Kidney (tissue), 14 donors: ENCODE measurements around the gene MGA. TPM values are rescaled to one million over a fixed set of nuclear protein-coding genes. Genes with fewer than 3 reads are reported as not detected.
A peak's percentile ranks its signal among the peaks of the same experiment; 100 is the strongest.

Experiments
- DNase-seq, 5 donors: peaks; one replicate each; pipeline ENCODE4 v3.0.0-alpha.2; 2013 to 2020
- FAIRE-seq: peaks from 2 replicates; lab custom pipeline; 2012; peaks lifted over from hg19 to GRCh38; lab: Jason Lieb, UNC
- H3K27ac ChIP-seq, 2 donors: one replicate each; pipeline ENCODE4 v1.7.0; 2013; ENCODE audit warnings: low read depth in 2 of 2, low read length in 2 of 2, inconsistent platforms in 1 of 2
- H3K27me3 ChIP-seq: one replicate; pipeline ENCODE4 v1.7.1; 2013; ENCODE audit warnings: low read length, inconsistent platforms; ENCODE audit not compliant: control insufficient read depth, insufficient read depth
- H3K36me3 ChIP-seq, 3 donors: one replicate each; pipeline versions ENCODE4 v1.7.0 to v1.7.1; 2013; ENCODE audit warnings: low read length in 3 of 3, control low read depth in 1 of 3, inconsistent platforms in 1 of 3; ENCODE audit not compliant: insufficient read depth in 3 of 3, control insufficient read depth in 2 of 3
- H3K4me1 ChIP-seq, 3 donors: one replicate each; pipeline versions ENCODE4 v1.7.0 to v1.7.1; 2013; ENCODE audit warnings: low read length in 3 of 3, inconsistent platforms in 1 of 3, low read depth in 1 of 3; ENCODE audit not compliant: control insufficient read depth in 2 of 3, insufficient read depth in 2 of 3
- H3K4me3 ChIP-seq, 3 donors: one replicate each; pipeline versions ENCODE4 v1.7.0 to v1.8.1; 2013; ENCODE audit warnings: low read length in 3 of 3, control low read depth in 1 of 3, inconsistent platforms in 1 of 3
- H3K9ac ChIP-seq, 3 donors: one replicate each; pipeline versions ENCODE4 v1.7.0 to v1.7.1; 2013; ENCODE audit warnings: low read length in 3 of 3, control low read depth in 1 of 3, inconsistent platforms in 1 of 3
- H3K9me3 ChIP-seq, 3 donors: one replicate each; pipeline versions ENCODE4 v1.7.0 to v1.7.1; 2013; ENCODE audit warnings: low read length in 3 of 3, control low read depth in 1 of 3, inconsistent platforms in 1 of 3; ENCODE audit not compliant: control insufficient read depth in 2 of 3, insufficient read depth in 1 of 3
- intact Hi-C: fragments of 100-400 bp; cut with DNase I; formaldehyde crosslinking; loops from one replicate; pipeline ENCODE4 v1.11.1; 2022
- polyA plus RNA-seq: library from polyadenylated mRNA; stranded (reverse); fragments of 350-450 nt; fragmentation: Illumina TruSeq; extraction: RNeasy Lipid Tissue Mini Kit (QIAGEN cat#74804); gene quantifications from one replicate; pipeline ENCODE4 v1.2.3, GENCODE V29; 2014; ENCODE audit warnings: low read depth, low replicate concordance; ENCODE audit not compliant: insufficient read depth
- total RNA-seq: library from RNA; stranded (reverse); fragmentation: NEBNext Ultra II Directional; extraction: Animal tissue kit (Norgen Biotek cat#: 25700); gene quantifications from one replicate; pipeline ENCODE4 v1.2.1, GENCODE V29; 2021
- TF ChIP-seq, protein P1 (sequence below): IDR thresholded peaks from 3 replicates; pipeline ENCODE4 v1.5.1; 2012; ENCODE audit warnings: mild to moderate bottlenecking, moderate library complexity, borderline replicate concordance; ENCODE audit not compliant: insufficient read depth; ENCODE audit errors: extremely low read depth
- donor health status: control.
- donor health status: control.
- donor health status: control.
- donor health status: control.
- donor health status: control.
- donor health status: DM: yes; HTN: yes; CAD: no.
- donor health status: Normal renal cell carcinoma (clear cell type).

MGA gene
- total and polyA plus RNA-seq, 2 donors from 2014 or later, result 1.9 to 40.1 TPM

DNA sequence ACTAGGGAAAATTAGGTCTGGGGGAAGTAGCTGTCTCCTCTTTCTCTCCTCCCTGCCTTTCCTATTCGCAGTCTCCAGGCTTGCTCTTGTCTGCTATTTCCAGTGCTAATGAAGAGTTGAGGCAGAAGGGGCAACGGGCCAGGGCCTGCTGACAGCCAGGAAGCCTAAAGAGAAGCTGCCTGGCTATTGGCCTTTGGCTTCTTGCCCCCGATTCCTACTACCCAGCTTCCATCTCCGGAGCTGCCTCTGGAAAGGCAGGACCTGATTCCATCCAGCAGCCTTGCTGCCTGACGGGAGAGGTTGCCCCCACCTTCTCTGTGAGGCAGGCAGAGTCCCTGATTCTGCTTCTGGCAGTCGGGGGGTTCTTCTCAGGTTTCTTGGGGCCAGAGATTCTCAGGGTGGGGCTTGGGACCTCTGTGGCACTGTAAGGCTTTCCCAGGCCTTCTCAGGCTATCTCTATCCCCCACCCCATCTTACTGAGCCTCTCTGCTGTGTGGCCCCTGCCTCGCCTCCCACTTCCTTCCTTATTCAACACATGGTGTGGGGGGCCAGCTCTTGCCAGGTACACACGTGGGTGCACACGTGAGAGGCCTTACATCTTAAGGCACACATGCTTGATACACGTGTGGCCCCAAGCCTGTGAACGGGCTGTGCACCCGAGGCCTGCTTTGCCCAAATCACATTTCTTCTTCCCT is 149.5 kb downstream of the MGA start:
- FAIRE-seq (no peak), DNase-seq (no peak)
- Histone ChIP-seq H3K36me3 (peaks cover 0 to 5% (median 2%) of the 10 kb centered on the region in 3 donors), H3K4me1 (peaks cover 0 to 14% (median 10%) of the 10 kb centered on the region in 3 donors), H3K27ac (no peak overlapping the region), H3K9ac (no peak overlapping the region), H3K4me3 (no peak overlapping the region), H3K27me3 (no peaks in the 10 kb centered on the region), H3K9me3 (no peaks in the 10 kb centered on the region)
- TF ChIP-seq, protein P1, sequence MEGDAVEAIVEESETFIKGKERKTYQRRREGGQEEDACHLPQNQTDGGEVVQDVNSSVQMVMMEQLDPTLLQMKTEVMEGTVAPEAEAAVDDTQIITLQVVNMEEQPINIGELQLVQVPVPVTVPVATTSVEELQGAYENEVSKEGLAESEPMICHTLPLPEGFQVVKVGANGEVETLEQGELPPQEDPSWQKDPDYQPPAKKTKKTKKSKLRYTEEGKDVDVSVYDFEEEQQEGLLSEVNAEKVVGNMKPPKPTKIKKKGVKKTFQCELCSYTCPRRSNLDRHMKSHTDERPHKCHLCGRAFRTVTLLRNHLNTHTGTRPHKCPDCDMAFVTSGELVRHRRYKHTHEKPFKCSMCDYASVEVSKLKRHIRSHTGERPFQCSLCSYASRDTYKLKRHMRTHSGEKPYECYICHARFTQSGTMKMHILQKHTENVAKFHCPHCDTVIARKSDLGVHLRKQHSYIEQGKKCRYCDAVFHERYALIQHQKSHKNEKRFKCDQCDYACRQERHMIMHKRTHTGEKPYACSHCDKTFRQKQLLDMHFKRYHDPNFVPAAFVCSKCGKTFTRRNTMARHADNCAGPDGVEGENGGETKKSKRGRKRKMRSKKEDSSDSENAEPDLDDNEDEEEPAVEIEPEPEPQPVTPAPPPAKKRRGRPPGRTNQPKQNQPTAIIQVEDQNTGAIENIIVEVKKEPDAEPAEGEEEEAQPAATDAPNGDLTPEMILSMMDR, result no peak
- intact Hi-C loops, result loop anchor here (5.0 kb wide), 1 partner anchor 37 kb away; the partner anchor contains the start of gene MAPKBP1

- no peak overlapping the region for H3K4me3 ChIP-seq
- no peaks in the 10 kb centered on the region for H3K27me3 ChIP-seq
- DNase-seq (no peak), FAIRE-seq (no peak)
- peaks cover 0 to 9% (median 5%) of the 10 kb centered on the region in 3 donors for H3K36me3 ChIP-seq
- intact Hi-C loops, result loop anchor here (5.0 kb wide), 1 partner anchor 39 kb away; the partner anchor contains the start of gene MAPKBP1
- TF ChIP-seq, protein P1, result no peak
- H3K4me1 ChIP-seq, result peaks cover 0 to 5% (median 0%) of the 10 kb centered on the region in 3 donors
- no peaks in the 10 kb centered on the region for H3K9me3 ChIP-seq
- no peak overlapping the region for H3K27ac ChIP-seq
- H3K9ac ChIP-seq, result no peak overlapping the region
Observed at GRCh38 chr15:41810651-41811431, 150.6 kb downstream of the MGA start.

GRCh38 chr15:41811432-41812195 is 151.4 kb downstream of the MGA start:
- intact Hi-C loops, result loop anchor here (5.0 kb wide), 1 partner anchor 39 kb away; the partner anchor contains the start of gene MAPKBP1
- Histone ChIP-seq H3K4me3 (no peak overlapping the region), H3K4me1 (peaks cover 0 to 2% (median 0%) of the 10 kb centered on the region in 3 donors), H3K36me3 (peaks cover 0 to 9% (median 5%) of the 10 kb centered on the region in 3 donors), H3K9ac (no peak overlapping the region), H3K27ac (no peak overlapping the region), H3K27me3 (no peaks in the 10 kb centered on the region), H3K9me3 (no peaks in the 10 kb centered on the region)
- TF ChIP-seq, protein P1, result peak; percentile 89
- no peak for FAIRE-seq
- DNase-seq, result peak; percentile 84 to 93 (median 88)
